Activated CD8-positive, alpha-beta memory T cell treated with anti-CD3 and anti-CD28 coated beads, Interleukin-2, amount 50 U/mL, for 24 hours (primary cell): Measurements from ENCODE around the gene RNASE12.
"Not testable (repeated sequence)": the region's sequence is repeated elsewhere in the genome, so short reads cannot be mapped to it uniquely, and the experiment has no call there.

ENCODE experiments used
- DNase-seq: peaks from one replicate; pipeline ENCODE4 v3.0.0-alpha.2; 2020; ENCODE audit errors: extremely low read depth

The RNASE12 gene, protein sequence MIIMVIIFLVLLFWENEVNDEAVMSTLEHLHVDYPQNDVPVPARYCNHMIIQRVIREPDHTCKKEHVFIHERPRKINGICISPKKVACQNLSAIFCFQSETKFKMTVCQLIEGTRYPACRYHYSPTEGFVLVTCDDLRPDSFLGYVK

DNA sequence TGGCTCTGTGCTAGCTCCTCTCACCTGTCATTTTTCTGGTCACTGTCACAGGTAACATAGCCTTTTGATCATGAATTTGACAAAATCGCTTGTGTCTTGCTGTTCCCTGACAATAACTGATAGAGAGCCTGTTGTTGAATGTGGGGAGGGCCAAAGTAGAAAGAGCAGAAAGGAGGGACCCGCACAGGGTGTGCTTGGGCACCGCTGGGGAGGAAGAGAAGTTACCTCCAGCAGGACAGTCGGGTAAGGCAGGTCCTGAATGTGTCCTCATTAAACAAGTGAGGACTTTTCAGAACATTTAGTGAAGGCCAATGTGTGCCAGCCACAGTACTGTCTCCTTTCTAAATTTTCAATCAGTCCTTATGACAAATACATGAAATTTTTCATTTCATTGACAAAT is at the start of gene RNASE12:
TSS of gene RNASE12 (minus strand) at position 142 of the 400 bp plus-strand sequence. CDS start 653 bp downstream, outside the sequence.
- DNase-seq: no peak

DNA sequence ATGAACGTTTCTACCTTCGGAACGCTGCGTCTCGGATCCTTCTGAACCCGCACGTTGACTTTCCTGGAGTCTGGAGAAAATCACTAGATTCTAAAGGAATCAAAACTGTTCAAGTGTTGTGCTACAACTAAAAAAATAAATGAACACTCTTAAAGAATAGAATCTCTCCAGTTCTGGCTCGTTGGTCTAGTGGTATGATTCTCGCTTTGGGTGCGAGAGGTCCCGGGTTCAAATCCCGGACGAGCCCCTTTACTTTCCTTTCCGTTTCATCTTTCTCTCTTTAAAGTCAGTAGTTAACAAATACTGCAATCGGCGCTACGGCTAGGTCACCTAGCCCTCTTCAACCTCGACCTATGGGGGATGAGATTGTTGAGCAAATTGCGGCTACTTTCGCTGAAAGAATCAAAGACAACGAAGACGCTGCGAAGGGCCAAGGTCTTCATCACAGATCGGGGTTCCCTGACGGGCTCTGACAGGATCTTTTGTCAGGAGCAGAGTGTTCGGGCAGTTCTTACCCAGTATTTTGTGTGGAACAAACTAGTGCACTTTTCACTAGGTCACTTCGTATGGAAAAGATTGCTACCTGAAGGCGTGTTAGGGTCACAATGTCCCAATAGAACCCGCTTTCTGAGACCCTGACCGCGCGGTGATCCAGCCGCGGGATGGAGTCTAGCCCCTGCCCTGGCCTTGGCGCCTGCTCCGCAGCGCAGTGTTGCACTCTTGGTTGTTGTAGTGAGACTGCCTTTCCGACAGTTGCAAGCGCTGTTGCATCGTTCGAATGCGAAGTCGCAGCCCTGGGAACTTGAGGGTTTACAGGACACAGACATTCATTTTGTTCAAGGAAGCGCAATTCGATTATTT is 41.9 kb upstream of the RNASE12 start:
- no peak for DNase-seq

DNA sequence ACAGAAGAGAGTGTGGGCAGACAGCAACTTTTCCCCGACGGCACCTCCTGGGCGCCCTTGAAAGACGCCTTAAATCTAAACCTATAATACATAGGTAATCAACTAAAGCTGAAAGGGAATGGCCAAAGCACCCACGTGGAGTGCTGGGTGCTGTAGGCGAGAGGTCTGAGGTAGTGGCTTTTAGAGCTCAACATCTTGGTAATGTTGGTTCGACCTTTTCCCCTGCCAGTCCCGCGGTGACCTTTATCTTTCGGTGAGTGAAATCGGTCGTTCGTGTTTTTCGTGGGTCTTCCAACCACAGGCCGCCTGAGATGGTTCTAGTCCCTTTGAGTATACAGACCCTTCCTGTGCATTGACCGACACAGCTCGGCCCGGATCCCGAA is 41.3 kb upstream of the RNASE12 start:
- DNase-seq: no peak

DNA sequence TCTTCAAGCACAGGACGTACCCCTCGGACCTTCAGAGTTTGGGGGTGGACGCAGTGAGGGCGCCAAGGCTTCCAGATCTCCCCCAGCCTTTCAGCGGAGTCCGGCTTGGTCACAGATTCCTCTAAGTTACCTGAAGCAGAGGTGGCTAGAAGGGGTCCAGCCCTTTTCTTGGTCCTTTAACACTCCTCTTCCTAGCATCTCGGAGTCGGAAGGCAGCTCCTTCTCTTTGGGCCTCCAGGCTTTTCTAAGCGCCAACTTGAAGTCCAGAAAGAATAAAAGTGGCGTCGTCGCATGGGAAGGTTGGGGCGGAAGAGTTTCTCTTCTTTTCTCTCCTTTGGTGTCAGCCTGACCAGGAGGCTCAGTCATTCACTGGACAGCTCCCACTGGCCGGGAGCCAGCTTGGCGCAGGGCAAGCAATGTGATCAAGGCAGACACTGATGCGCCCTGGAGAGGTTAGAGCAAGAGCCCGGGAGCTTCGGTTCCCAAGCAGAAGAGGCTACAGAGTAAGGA is 40.8 kb upstream of the RNASE12 start:
- no peak for DNase-seq

DNA sequence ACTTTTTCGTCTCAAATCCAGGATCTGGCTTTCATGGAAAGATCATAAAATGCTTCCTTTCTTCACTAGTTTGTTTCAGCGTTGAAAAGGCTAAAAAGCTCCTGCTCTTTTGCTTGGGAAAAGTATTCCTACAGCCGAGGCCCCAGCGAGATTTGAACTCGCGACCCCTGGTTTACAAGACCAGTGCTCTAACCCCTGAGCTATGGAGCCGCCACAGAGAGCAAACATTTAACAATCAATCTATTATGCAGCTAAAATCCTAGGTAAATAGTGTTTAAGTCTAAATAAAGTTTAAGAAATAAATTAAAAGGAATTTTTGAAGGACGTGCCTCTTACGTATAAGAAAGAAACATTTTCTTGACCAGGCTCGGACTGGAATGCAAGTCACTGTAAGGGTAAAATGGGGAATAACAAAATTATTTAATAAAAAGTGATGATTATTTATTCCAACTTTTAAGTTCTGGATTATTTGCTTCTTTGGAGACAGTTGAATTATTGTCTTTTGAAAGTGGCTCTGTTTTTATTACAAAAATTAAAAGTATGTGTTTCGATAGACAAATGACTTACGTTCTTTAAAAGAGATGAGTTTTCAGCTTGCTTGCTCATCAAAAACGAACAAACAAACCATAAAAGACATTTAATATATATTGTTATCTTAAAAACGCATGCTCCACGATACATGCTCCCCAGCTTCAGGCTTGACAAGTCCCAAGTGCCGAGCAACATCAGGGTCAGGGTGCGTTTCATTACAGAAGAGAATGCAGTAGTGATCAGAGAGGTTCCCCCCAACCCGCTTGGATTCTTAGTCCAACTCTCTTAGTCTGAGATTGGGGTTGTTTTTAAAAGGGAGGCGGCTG is 40.1 kb upstream of the RNASE12 start:
- no peak for DNase-seq

DNA sequence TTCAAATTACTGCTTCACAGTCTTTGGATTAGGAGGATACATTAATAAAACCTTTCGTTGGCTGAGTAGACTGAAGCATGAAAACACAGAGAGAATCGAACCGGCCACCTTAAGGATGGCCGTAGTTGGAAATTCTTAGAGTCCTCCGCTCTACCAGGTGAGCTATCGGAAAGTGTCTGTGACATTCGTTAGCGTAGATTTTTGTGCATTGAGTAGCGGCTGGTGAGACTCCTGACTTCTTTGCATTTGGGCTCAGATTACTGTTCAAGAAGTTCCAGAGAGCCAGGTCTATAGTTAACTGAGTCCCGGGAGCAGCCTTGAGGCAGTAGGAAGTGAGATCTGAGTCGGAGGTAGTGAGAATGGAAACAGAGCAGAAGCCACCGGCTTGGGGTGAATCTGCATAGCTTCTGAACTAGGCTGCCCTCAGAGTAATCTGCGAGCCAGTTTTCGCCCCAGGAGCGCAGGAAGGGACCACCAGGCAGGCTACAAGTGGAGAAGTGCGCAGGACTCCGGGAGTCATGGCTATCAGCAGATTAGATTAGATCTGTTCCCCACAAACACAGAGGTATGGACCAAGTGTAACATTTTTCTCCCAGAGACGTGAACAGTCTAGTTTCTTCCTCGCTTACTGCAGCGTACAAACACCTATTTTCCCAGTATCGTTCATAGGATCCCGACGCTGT is 39.3 kb upstream of the RNASE12 start:
- no peak for DNase-seq

DNA sequence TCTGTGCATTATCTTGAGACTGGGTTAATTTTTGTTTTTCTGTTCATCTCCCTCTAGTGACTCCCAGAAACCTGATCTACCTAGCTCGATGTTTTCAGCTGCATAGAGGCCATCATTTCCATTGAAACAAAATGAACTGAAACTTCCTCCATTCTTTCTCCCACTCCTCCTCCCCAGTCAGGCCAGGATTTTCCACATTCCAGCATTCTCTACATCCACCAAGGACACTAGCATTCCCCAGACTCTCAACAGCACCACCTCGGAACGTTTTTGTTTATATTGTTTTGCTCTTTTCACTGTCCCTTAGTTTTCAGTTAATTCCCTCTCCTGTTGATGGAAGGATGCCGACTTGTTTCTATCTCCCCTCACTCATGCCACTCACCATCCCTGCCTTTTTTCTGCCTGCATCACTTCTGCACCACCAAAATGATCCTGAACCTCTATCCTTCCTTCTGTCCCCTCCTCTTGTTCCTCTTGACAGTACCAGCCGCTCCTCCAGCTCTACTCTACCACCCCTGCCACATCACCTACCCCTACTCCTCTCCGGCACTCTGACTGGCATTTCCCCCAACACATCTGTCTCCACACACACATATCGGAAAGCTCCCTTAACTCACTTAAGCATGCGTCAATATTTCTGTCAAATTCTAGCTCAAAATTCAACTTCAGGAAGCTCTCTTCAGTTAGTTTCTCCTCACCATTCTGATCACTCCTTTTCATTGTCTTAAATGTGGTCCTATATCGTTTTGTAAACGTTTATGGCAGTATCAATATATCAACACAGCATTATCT is 37.1 kb upstream of the RNASE12 start:
- no peak for DNase-seq

DNA sequence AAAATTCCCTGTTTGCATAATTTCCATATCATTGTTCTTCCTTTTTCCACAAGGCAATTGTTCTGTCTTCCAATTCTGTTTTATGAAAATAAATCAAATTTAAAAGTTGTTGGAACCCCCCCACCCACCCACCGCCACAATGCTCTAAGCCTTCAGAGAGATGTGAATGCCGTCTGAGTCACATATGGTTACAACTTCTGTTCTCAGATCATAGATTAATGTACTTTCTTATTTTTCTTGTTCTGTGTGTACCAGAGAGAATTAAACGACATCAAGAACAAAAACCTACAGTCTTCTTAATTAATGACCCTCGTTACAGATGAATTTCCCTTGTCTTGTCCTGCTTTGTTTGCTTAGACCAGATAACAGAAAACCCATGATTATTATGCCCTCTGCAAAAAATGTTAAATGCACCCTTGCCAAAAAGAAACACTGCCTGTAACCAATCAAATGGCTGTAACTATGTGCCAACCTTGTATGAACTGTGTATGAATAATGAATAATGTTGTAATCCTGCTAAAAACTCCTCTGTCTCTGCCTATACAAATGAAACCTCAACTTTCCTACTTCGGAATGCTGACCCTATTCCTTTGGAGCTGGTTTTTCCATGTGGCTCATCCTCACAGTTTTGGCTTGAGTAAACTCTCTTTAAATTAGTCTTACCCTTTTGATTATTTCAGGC is 36.3 kb upstream of the RNASE12 start:
- no peak for DNase-seq

DNA sequence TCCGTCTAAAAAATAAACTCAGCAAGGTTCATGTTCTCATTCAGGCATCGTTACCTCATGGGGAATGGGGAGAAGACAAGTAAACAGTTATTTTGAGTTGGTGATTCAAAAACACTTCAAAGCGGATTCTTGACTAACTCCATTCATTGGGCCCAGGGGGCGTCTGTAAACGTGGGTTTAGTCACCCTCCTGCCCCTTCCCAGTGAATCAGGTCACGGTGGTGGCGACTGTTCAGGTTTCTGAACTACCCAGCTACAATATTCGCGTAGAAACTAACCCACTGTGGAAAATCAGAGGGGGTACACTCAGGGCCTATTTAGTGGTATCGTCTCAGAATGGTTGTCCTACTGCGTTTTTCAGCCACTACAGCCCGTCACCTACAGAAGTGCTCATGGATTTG is 35.1 kb upstream of the RNASE12 start:
- no peak for DNase-seq

DNA sequence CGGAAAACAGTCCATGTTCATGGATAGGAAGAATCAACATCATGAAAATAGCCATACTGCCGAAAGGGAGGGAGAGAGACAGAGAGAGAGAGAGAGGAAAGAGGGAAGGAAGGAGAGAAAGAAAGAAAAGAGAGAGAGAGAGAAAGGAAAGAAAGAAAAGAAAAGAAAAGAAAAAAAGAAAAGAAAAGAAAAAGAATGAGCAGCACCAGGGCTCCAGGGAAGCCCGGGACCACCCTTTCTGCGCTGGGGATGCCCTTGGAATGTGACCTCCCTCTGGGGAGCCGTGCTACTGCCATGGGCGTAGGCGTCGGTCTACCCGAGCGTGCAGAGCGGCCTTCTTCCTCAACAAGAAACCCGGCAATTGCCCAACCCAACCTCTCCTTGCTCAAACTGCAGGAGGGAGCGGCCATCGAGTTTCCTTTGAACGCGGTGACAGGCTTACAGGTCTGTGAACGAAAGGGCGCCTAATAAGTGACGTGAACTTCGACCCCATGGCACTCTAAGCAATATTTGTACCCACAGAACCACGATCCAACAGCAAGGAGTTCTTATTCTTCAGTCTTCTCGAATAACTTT is 33.4 kb upstream of the RNASE12 start:
- no peak for DNase-seq

DNA sequence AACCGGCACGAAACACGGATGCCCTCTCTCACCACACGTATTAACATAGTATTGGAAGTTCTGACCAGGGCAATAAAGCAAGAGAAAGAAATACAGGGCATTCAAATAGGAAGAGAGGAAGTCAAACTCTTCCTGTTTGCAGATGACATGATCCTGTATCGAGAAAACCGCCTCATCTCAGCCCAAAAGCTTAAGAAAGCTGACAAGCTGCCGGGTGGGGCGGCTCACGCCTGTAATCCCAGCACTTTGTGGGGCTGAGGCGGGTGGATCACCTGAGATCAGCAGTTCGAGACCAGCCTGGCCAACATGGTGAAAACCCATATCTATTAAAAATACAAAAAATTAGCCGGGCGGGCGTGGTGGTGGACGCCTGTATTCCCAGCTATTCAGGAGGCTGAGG is 32.6 kb upstream of the RNASE12 start:
- DNase-seq: no peak

DNA sequence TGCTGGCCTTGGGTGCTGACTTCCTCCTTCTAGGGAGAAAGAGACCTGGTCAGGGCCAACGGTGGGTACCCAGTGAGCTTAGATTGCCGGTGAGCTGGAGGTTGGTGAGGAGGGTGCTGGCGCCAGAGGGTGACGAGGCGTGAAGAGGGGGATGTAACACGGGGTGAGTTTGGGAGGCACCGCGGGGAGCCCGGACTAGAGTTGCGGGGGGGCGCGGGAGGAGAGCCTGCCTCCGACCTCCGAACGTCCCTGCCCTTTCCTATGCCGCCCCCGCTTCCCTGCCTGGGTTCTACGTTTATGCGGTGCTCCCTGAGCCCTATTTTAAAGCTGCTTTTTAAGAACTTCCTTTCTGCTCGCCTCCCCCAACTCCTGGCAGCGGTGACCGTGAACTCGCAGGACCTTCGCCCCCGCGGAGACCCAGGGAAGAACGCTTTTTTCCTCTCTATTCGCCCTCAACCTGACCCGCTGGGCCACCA is 31.7 kb upstream of the RNASE12 start:
- no peak for DNase-seq

DNA sequence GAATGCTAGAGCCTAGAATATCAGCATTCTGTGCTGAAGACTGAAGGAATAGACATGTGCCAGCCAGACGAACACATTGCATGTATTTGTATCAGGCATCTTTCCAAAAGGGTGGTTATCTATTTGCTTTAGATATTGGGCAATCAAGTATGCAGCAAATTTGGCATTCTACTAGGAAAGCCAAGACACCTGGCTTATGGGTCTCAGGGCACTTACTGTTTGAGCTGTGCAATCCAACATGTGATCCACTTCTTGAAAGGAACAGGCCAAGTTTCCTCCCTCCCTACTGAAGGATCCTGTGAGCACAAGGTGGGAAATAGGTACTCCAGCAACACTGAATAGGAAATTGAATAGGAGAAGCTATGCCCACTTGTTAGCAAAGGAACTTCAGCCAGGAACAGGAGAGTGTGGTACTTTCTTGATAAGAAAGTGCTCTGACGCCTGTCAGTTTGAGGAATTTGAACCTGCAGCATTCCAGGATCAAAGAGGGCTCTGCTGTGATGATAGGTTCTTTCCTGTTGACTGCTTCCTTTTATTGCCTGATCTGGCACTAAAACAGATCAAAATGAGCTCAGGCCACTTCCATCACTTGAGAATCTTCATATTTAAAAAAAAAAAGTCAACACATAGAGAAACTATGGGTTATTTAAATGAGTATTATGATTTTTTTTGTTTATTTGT is 29.8 kb upstream of the RNASE12 start:
- no peak for DNase-seq

DNA sequence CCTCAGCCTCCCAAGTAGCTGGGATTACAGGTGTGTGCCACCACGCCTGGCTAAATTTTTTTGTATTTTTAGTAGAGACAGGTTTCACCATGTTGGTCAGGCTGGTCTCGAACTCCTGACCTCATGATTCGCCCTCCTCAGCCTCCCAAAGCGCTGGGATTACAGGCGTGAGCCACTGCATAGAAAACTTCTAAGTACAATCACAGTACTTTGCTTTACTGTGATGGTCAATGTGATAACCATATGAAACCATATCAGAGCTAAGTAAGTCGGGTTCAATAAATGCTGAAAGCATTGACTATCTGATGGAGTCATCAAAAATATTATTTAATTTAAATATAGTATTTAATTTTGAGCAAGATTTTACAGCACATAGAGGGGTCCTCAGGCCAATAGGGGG is 28.5 kb upstream of the RNASE12 start:
- DNase-seq: not testable (repeated sequence)

DNA sequence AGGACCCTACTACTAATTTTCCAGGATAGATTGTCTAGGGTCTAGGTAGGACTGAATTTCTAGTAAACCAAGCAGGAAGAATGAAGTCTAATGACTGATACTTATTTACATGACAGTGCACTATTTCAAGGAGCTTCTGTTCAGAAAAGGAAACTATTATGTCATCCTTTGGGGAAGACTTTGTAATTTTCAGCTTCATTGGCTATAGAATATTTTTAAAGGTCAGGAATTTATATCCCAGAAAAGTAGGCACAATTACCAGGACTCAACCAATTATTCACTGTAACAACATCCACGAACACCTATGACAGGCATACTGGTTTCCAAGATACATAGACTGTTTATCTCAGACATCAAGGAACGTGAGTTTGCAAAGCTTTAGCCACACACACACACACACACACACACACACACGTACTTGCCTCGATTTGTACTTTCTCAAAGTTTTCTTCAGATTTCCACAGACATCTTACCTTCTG is 27.1 kb upstream of the RNASE12 start:
- no peak for DNase-seq

DNA sequence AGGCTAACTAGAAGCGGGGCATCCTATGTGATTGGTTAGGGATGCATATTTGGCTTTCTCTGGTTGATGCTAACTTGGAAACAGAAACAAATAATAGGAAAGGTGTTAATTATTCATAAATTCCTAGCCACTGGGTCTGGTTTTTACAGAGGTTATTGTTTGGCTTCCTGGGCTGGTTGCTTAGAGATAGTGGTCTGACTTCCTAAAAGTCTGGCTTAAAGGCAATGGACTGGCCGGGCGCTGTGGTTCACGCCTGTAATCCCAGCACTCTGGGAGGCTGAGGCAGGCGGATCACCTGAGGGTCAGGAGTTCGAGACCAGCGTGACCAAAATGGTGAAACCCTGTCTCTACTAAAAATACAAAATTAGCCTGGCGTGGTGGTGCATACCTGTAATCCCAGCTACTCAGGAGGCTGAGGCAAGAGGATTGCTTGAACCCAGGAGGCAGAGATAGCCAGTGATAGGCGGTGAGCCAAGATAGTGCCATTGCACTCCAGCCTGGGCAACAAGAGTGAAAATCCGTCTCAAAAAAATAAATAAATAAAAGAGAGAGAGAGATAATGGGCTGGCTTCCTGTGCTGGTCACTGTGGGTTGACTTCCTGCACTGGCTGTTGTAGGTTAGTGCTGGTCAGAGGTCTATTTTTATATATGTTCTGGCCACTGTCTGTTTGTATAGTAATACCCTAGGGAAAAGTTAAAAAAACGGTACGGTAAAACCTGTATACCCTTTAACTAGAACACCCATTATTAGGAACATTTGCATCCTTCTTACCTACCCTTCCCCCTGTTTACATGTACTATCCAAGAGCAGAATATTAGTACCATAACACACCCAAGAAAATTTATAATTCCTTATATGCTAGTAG is 26.2 kb upstream of the RNASE12 start:
- no peak for DNase-seq

DNA sequence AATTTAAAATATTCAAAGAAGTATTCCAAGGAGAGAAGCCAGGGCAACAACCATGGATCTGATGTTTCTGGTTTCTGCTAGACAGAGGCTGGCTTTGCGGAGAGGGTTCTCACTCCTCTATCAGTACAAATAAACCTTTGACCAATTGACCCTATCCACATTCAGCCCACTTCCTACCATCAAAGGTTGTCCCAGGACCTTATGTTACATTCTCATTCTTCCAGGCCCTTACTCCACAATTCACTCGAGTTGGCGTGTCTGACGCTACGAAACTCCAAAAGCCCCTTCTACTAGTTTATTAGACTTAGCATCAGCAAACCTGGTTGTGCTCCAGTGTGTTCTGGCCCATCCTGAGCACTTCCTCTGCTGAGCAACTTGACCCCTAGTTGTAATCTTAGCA is 24.8 kb upstream of the RNASE12 start:
- no peak for DNase-seq
